ENCODE measurements around the gene G6PC1. TPM values are rescaled to one million over a fixed set of nuclear protein-coding genes. Genes with fewer than 3 reads are reported as not detected.

G6PC1 gene
- total RNA-seq, 2 experiments from 2014 or later, result not detected

GRCh38 chr17:42937712-42938596 lies 37.4 kb downstream of the G6PC1 start:
- no peaks in the 10 kb centered on the region for H3K36me3 Mint-ChIP-seq (ENCODE audit: low read depth)
- ChIA-PET POLR2A (no interaction called here), CTCF (interaction anchor here (0.7 to 1.6 kb wide), 7 partner anchors 9 to 175 kb away, joined by 3 to 5 read pairs (median 3); partner anchors contain the start of gene RPL27)
- no peaks in the 10 kb centered on the region for H3K9me3 Mint-ChIP-seq (ENCODE audit: insufficient read depth)
- DNase-seq, result peak; percentile 45
- ATAC-seq, result peak; percentile 85
- no peak overlapping the region for H3K4me3 Mint-ChIP-seq
- no peak overlapping the region for H3K27ac Mint-ChIP-seq
- H3K4me1 Mint-ChIP-seq (ENCODE audit: low read depth), result no peaks in the 10 kb centered on the region
- H3K27me3 Mint-ChIP-seq (ENCODE audit: low read depth), result peaks cover 7% of the 10 kb centered on the region

- Mint-ChIP-seq H3K4me1 (ENCODE audit: low read depth) (no peaks in the 10 kb centered on the region), H3K27ac (no peak overlapping the region), H3K9me3 (ENCODE audit: insufficient read depth) (no peaks in the 10 kb centered on the region), H3K27me3 (ENCODE audit: low read depth) (no peaks in the 10 kb centered on the region), H3K4me3 (no peak overlapping the region), H3K36me3 (ENCODE audit: low read depth) (peaks cover 1% of the 10 kb centered on the region)
- POLR2A ChIA-PET, result interaction anchor here (0.6 kb wide), 1 partner anchor 1473 kb away, joined by 3 read pairs; no protein-coding TSS in a partner anchor
- DNase-seq (no peak), ATAC-seq (no peak)
- CTCF ChIA-PET, result no interaction called here
These were observed 43.6 kb downstream of the G6PC1 start for GRCh38 chr17:42944211-42944610.

GRCh38 chr17:42946812-42947211 lies 46.2 kb downstream of the G6PC1 start:
- no peak overlapping the region for H3K27ac Mint-ChIP-seq
- CTCF ChIA-PET, result interaction anchor here (1.2 kb wide), 1 partner anchor 22 kb away, joined by 3 read pairs; no protein-coding TSS in a partner anchor
- POLR2A ChIA-PET, result no interaction called here
- H3K9me3 Mint-ChIP-seq (ENCODE audit: insufficient read depth), result no peaks in the 10 kb centered on the region
- no peak for DNase-seq
- peaks cover 13% of the 10 kb centered on the region for H3K36me3 Mint-ChIP-seq (ENCODE audit: low read depth)
- no peak overlapping the region for H3K4me3 Mint-ChIP-seq
- peaks cover under 1% of the 10 kb centered on the region for H3K4me1 Mint-ChIP-seq (ENCODE audit: low read depth)
- H3K27me3 Mint-ChIP-seq (ENCODE audit: low read depth), result no peaks in the 10 kb centered on the region
- ATAC-seq, result no peak

DNA sequence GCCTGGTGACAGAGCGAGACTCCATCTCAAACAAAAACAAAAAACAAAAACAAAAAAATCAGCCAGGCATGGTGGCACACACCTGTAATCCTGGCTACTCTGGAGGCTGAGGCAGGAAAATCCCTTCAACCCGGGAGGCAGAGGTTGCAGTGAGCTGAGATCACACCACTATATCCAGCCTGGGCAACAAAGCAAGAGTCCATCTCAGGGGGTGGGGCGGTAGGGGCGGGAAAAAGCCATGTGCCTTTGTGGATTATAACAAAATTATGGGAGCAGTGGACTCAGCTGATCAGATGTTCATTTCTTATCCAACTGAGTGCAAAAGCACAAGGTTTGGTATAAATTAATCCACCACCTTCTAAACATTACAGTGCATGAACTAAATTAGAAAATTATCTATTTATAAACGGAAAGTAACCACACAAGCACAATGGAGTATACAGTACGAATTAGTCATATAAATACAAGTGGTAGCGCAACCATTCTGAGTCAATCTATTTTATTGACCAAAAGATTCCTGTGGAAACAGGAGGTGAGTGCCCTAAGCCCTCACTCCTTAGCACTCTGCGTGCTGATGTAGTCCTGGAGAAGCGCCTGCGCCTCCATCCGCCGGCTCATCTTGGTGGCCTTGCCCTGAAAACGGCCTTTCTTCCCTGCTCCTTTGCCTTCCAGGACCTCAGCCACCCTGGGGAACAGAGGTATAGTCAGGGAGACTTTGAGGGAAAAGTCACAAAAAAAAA lies 49.6 kb downstream of the G6PC1 start:
- Mint-ChIP-seq H3K27ac (no peak overlapping the region), H3K27me3 (ENCODE audit: low read depth) (no peaks in the 10 kb centered on the region), H3K9me3 (ENCODE audit: insufficient read depth) (no peaks in the 10 kb centered on the region), H3K4me1 (ENCODE audit: low read depth) (peaks cover 8% of the 10 kb centered on the region), H3K36me3 (ENCODE audit: low read depth) (peaks cover 27% of the 10 kb centered on the region), H3K4me3 (no peak overlapping the region)
- POLR2A ChIA-PET, result no interaction called here
- CTCF ChIA-PET, result interaction anchor here (0.7 kb wide), 1 partner anchor 134 kb away, joined by 3 read pairs; no protein-coding TSS in a partner anchor
- no peak for ATAC-seq
- no peak for DNase-seq

Other genes starting within 250 kb of the G6PC1 start
- 1 to 10 TPM; 8.0 to 8.1 TPM for gene TUBG2, start 241.5 kb upstream of the G6PC1 start, total RNA-seq
- 1 to 10 TPM in 1 of 2 experiments, under 1 TPM in 1; 0.79 to 1.2 TPM for gene PLEKHH3, start 223.8 kb upstream of the G6PC1 start, total RNA-seq
- gene CCR10, start 219.0 kb upstream of the G6PC1 start, total RNA-seq, result under 1 TPM; 0.13 to 0.29 TPM
- gene CNTNAP1, start 218.3 kb upstream of the G6PC1 start, total RNA-seq, result under 1 TPM; 0.71 to 0.78 TPM
- gene EZH1, start 155.8 kb upstream of the G6PC1 start, total RNA-seq, result 10 to 100 TPM; 32.4 to 37.7 TPM
- not detected for gene RAMP2, start 139.6 kb upstream of the G6PC1 start, total RNA-seq
- 10 to 100 TPM; 67.8 to 70.5 TPM for gene VPS25, start 127.3 kb upstream of the G6PC1 start, total RNA-seq
- under 1 TPM; 0.37 to 0.66 TPM for gene WNK4, start 120.2 kb upstream of the G6PC1 start, total RNA-seq
- gene COA3, start 102.1 kb upstream of the G6PC1 start, total RNA-seq, result 10 to 100 TPM; 41.4 to 41.5 TPM
- not detected for gene CNTD1, start 101.9 kb upstream of the G6PC1 start, total RNA-seq
- gene BECN1, start 76.5 kb upstream of the G6PC1 start, total RNA-seq, result 10 to 100 TPM; 86.7 to 89.7 TPM
- gene PSME3, start 67.4 kb upstream of the G6PC1 start, total RNA-seq, result 100 to 1,000 TPM; 141 to 145 TPM
- gene AOC2, start 56.2 kb upstream of the G6PC1 start, total RNA-seq, result 1 to 10 TPM; 2.0 to 2.1 TPM
- 1 to 10 TPM; 1.0 to 1.4 TPM for gene AOC3, start 49.6 kb upstream of the G6PC1 start, total RNA-seq
- gene AARSD1, start 63.7 kb downstream of the G6PC1 start, total RNA-seq, result 10 to 100 TPM; 37.6 to 38.3 TPM
- gene PTGES3L, start 79.3 kb downstream of the G6PC1 start, total RNA-seq, result under 1 TPM; 0.37 to 0.86 TPM
- gene RUNDC1, start 79.8 kb downstream of the G6PC1 start, total RNA-seq, result 10 to 100 TPM; 16.2 to 16.8 TPM
- gene RPL27, start 97.6 kb downstream of the G6PC1 start, total RNA-seq, result 100 to 1,000 TPM; 949 to 980 TPM
- 100 to 1,000 TPM; 107 to 110 TPM for gene IFI35, start 106.0 kb downstream of the G6PC1 start, total RNA-seq
- gene VAT1, start 121.6 kb downstream of the G6PC1 start, total RNA-seq, result 10 to 100 TPM; 14.6 to 19.2 TPM
- gene RND2, start 124.4 kb downstream of the G6PC1 start, total RNA-seq, result not detected
- gene BRCA1, start 224.6 kb downstream of the G6PC1 start, total RNA-seq, result 10 to 100 TPM; 77.2 to 85.3 TPM

Measured in activated CD8-positive, alpha-beta T cell treated with anti-CD3 and anti-CD28 coated beads, Interleukin-2, amount 10 ng/mL, durations not matched to agents 7 days and 5 days (primary cell).